Liver (tissue), 3 donors: Measurements from ENCODE around the gene RAPSN.

ENCODE experiments used
- CTCF ChIP-seq: fragments of 150-350 bp; IDR thresholded peaks from 2 replicates; pipeline ENCODE4 v1.5.1; 2017; ENCODE audit warnings: improper control_type of control experiment, low read depth, low read length; ENCODE audit not compliant: missing input control
- HNF4G ChIP-seq: IDR thresholded peaks from 2 replicates; pipeline ENCODE4 v1.6.1; 2016; ENCODE audit warnings: antibody characterized with exemption
- MAX ChIP-seq: IDR thresholded peaks from 2 replicates; pipeline ENCODE4 v1.6.1; 2016; ENCODE audit warnings: antibody characterized with exemption
- YY1 ChIP-seq: IDR thresholded peaks from 2 replicates; pipeline ENCODE4 v1.6.1; 2016; ENCODE audit warnings: antibody characterized with exemption, mild to moderate bottlenecking
- ZBTB33 ChIP-seq: IDR thresholded peaks from 2 replicates; pipeline ENCODE4 v1.6.1; 2016; ENCODE audit warnings: antibody characterized with exemption
- donor health status: healthy.
- donor health status: healthy.

GRCh38 chr11:47488674-47489394, 39.9 kb upstream of the RAPSN start:
- TF ChIP-seq CTCF (no peak), HNF4G (no peak), YY1 (no peak), ZBTB33 (no peak), MAX (no peak)
